A549 (cell line): ENCODE data around the gene GALP. TPM values are rescaled to one million over a fixed set of nuclear protein-coding genes. Genes with fewer than 3 reads are reported as not detected.

Experiments
- ATAC-seq, 2 experiments: fragments of 200-7000 bp in 1 of 2; fragments of >200 bp in 1 of 2; cut with Nextera tagmentation in 1 of 2; cut with Tn5 transposase in 1 of 2; 3 replicates each; pipeline versions ENCODE4 v1.8.0 to v1.9.1; 2018 to 2020; ENCODE audit warnings: mild to moderate bottlenecking in 1 of 2, moderate library complexity in 1 of 2
- CTCF ChIA-PET: fragments of 300-600 bp; sonication (Branson Sonifier 250); formaldehyde crosslinking; extraction: SDS; loops from one replicate; lab custom pipeline; 2021; ENCODE audit warnings: antibody characterized with exemption, inconsistent platforms; lab: Yijun Ruan, JAX
- POLR2A ChIA-PET: fragments of 350-600 bp; formaldehyde crosslinking; extraction: SDS; loops from one replicate; lab custom pipeline; 2021; ENCODE audit warnings: antibody characterized with exemption, inconsistent platforms; lab: Yijun Ruan, JAX
- DNase-seq, 2 experiments: peaks; one replicate each; pipeline versions ENCODE4 v3.0.0 to v3.0.0-alpha.2; 2011 to 2016; ENCODE audit warnings: low read depth in 1 of 2, low spot score in 1 of 2
- FAIRE-seq: peaks from 2 replicates; lab custom pipeline; 2011; peaks lifted over from hg19 to GRCh38; lab: Jason Lieb, UNC
- H3K27ac ChIP-seq, 2 experiments: fragments of >200 bp; sonication (Bioruptor Twin); formaldehyde crosslinking; 3 replicates each; pipeline ENCODE4 v1.5.1; 2016 to 2017
- H3K4me1 ChIP-seq: fragments of >200 bp; sonication (Bioruptor Twin); formaldehyde crosslinking; 3 replicates; pipeline ENCODE4 v1.6.1; 2016
- H3K4me2 ChIP-seq: fragments of >200 bp; sonication (Bioruptor Twin); formaldehyde crosslinking; 3 replicates; pipeline ENCODE4 v1.6.1; 2016
- H3K4me3 ChIP-seq: fragments of >200 bp; sonication (Bioruptor Twin); formaldehyde crosslinking; 3 replicates; pipeline ENCODE4 v1.5.1; 2016
- H3K9me3 ChIP-seq: fragments of >200 bp; sonication (Bioruptor Twin); formaldehyde crosslinking; 3 replicates; pipeline ENCODE4 v1.6.1; 2016
- EHF ChIP-seq: fragments of 250-450 bp; sonication (Bioruptor Pico); IDR thresholded peaks from 2 replicates; pipeline ENCODE4 v1.5.0; 2020; ENCODE audit warnings: mild to moderate bottlenecking
- EHMT2 ChIP-seq: fragments of 200-600 bp; sonication (generic); IDR thresholded peaks from 2 replicates; pipeline ENCODE4 v1.6.1; 2016; ENCODE audit warnings: antibody characterized with exemption, low read depth, mild to moderate bottlenecking, moderate library complexity
- ESRRA ChIP-seq: fragments of 150-350 bp; IDR thresholded peaks from 2 replicates; pipeline ENCODE4 v1.6.1; 2014; ENCODE audit warnings: mild to moderate bottlenecking, low read length, borderline replicate concordance
- FOSB ChIP-seq: fragments of 250-450 bp; sonication (Bioruptor Pico); IDR thresholded peaks from 2 replicates; pipeline ENCODE4 v1.5.0; 2020; ENCODE audit warnings: mild to moderate bottlenecking, moderate library complexity
- HES2 ChIP-seq: fragments of >200 bp; sonication (Bioruptor Twin); formaldehyde crosslinking; IDR thresholded peaks from 2 replicates; pipeline ENCODE4 v1.6.1; 2016
- HMGXB4 ChIP-seq: fragments of 250-450 bp; sonication (Bioruptor Pico); IDR thresholded peaks from 2 replicates; pipeline ENCODE4 v1.5.0; 2021; ENCODE audit warnings: mild to moderate bottlenecking, moderate library complexity, borderline replicate concordance
- JUNB ChIP-seq: fragments of >200 bp; sonication (Bioruptor Twin); formaldehyde crosslinking; IDR thresholded peaks from 2 replicates; pipeline ENCODE4 v1.6.1; 2016
- KDM1A ChIP-seq: fragments of 200-600 bp; sonication (generic); IDR thresholded peaks from 2 replicates; pipeline ENCODE4 v1.6.1; 2016; ENCODE audit warnings: low read depth, mild to moderate bottlenecking
- KDM5A ChIP-seq: fragments of 200-600 bp; sonication (generic); IDR thresholded peaks from 2 replicates; pipeline ENCODE4 v1.6.1; 2016; ENCODE audit warnings: antibody characterized with exemption, mild to moderate bottlenecking
- MYC ChIP-seq: IDR thresholded peaks from 2 replicates; pipeline ENCODE4 v1.6.1; 2012; ENCODE audit warnings: mild to moderate bottlenecking, inconsistent platforms, low read length, improper control_type of control experiment, borderline replicate concordance
- NPAS2 ChIP-seq: fragments of 250-450 bp; sonication (Bioruptor Pico); IDR thresholded peaks from 2 replicates; pipeline ENCODE4 v1.8.0; 2022; ENCODE audit warnings: mild to moderate bottlenecking, moderate library complexity, borderline replicate concordance
- NR3C1 ChIP-seq: fragments of >200 bp; sonication (Bioruptor Twin); formaldehyde crosslinking; IDR thresholded peaks from 3 replicates; pipeline ENCODE4 v1.6.1; 2017
- POLR2AphosphoS2 ChIP-seq: conservative IDR thresholded peaks from 2 replicates; pipeline ENCODE4 v1.6.1; 2012; ENCODE audit warnings: low read length, improper control_type of control experiment, inconsistent platforms
- RAD21 ChIP-seq, 2 experiments: fragments of >200 bp in 1 of 2; sonication (Bioruptor Twin) in 1 of 2; formaldehyde crosslinking in 1 of 2; IDR thresholded peaks in 1 of 2; conservative IDR thresholded peaks in 1 of 2; 2 replicates in 1 of 2; 3 replicates in 1 of 2; pipeline ENCODE4 v1.6.1; 2012 to 2018; ENCODE audit warnings: inconsistent platforms in 1 of 2
- RARB ChIP-seq: fragments of 250-450 bp; sonication (Bioruptor Pico); IDR thresholded peaks from 2 replicates; pipeline ENCODE4 v1.8.0; 2021; ENCODE audit warnings: mild to moderate bottlenecking, moderate library complexity
- RNF2 ChIP-seq: fragments of 200-600 bp; sonication (generic); IDR thresholded peaks from 2 replicates; pipeline ENCODE4 v1.6.1; 2016; ENCODE audit warnings: low read depth, mild to moderate bottlenecking, antibody characterized with exemption, moderate library complexity, borderline replicate concordance
- SMC3 ChIP-seq: fragments of >200 bp; sonication (Bioruptor Twin); formaldehyde crosslinking; IDR thresholded peaks from 3 replicates; pipeline ENCODE4 v1.6.1; 2018; ENCODE audit warnings: inconsistent platforms
- SREBF2 ChIP-seq: fragments of 450-650 bp; IDR thresholded peaks from 2 replicates; pipeline ENCODE4 v1.6.1; 2014; ENCODE audit warnings: mild to moderate bottlenecking, moderate library complexity
- TFCP2L1 ChIP-seq: fragments of 250-450 bp; sonication (Bioruptor Pico); IDR thresholded peaks from 2 replicates; pipeline ENCODE4 v1.5.0; 2021; ENCODE audit warnings: mild to moderate bottlenecking
- ZFP36 ChIP-seq: fragments of 450-650 bp; IDR thresholded peaks from 2 replicates; pipeline ENCODE4 v1.6.1; 2014; ENCODE audit warnings: borderline replicate concordance; ENCODE audit not compliant: partially characterized antibody
- ZSCAN20 ChIP-seq: fragments of 250-450 bp; sonication (Bioruptor Pico); IDR thresholded peaks from 2 replicates; pipeline ENCODE4 v1.8.0; 2022; ENCODE audit warnings: mild to moderate bottlenecking, moderate library complexity
- WGBS: methylation state at CpG from one replicate; pipeline ENCODE4 v1.1.6; 2017; ENCODE audit errors: missing lambda C conversion rate; 5-methylcytosine and 5-hydroxymethylcytosine counted together
- polyA plus RNA-seq, 4 experiments: library from polyadenylated mRNA; depleted of rRNA in 3 of 4; stranded (reverse); fragments of >200 nt; fragmentation: RNase III in 1 of 4; extraction: RNeasy Plus Mini Kit Qiagen cat#74134 plus additional on column Dnase treatment in 1 of 4; gene quantifications; 2 replicates in 3 of 4; 3 replicates in 1 of 4; pipeline ENCODE4 v1.2.3, GENCODE V29; 2011 to 2017
- TF ChIP-seq, protein P1 (sequence below): fragments of 150-350 bp; IDR thresholded peaks from 2 replicates; pipeline ENCODE4 v1.6.1; 2014; ENCODE audit warnings: low read depth, mild to moderate bottlenecking, low read length
- TF ChIP-seq, protein P2 (sequence below): fragments of >200 bp; sonication (Bioruptor Twin); formaldehyde crosslinking; IDR thresholded peaks from 3 replicates; pipeline ENCODE4 v1.5.1; 2016

The GALP gene
- polyA plus RNA-seq, 2 of the 4 experiments (the other 2 are of a cell fraction): not detected

- WGBS: 88% methylated on average over 2 of the region's 2 CpGs
- FAIRE-seq (no peak), ATAC-seq (no peak), DNase-seq (no peak)
- no peaks in the 10 kb centered on the region for H3K4me1 ChIP-seq
- no peaks in the 10 kb centered on the region for H3K9me3 ChIP-seq
- H3K4me2 ChIP-seq: no peak overlapping the region
- H3K4me3 ChIP-seq: no peak overlapping the region
- TF ChIP-seq RARB (CRISPR knock-in tag): no peak
- TF ChIP-seq HES2: no peak
- no peak for TF ChIP-seq ESRRA
- no peak for TF ChIP-seq HMGXB4 (CRISPR knock-in tag)
- no peak for TF ChIP-seq FOSB (CRISPR knock-in tag)
- no peak for TF ChIP-seq KDM5A
- no peak for TF ChIP-seq RNF2
- no peak for TF ChIP-seq KDM1A
- no peak overlapping the region for H3K27ac ChIP-seq
- POLR2A ChIA-PET: interaction anchor here (0.7 kb wide), 1 partner anchor 79 kb away, joined by 3 read pairs; no protein-coding TSS in a partner anchor
- CTCF ChIA-PET: interaction anchor here (0.7 to 2.2 kb wide), 4 partner anchors 10 to 192 kb away, joined by 3 to 6 read pairs (median 5); no protein-coding TSS in a partner anchor
These were observed 23.2 kb upstream of the GALP start for GRCh38 chr19:56152644-56153043.

DNA sequence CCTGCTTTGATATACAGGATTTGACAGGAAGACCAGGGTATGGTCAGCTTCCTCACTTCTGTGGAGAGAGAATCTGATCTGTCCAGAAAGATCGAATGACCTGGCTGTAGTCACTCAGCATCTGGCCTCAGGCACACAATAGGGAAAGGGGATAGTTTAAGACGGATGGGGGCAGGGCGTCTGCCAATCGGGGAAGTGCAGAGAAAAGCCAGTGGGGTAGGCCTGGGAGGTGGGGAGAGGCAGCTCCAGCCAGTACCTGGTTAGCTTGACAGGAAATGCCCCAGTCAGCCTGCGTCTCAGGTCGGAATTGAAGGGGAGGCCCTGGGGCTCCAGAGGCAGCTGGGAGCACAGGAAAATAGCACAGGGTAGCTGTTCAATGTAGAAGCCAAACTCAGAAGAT lies 22.3 kb upstream of the GALP start:
- no peaks in the 10 kb centered on the region for H3K9me3 ChIP-seq
- no peak overlapping the region for H3K27ac ChIP-seq
- ATAC-seq: no peak
- H3K4me3 ChIP-seq: no peak overlapping the region
- H3K4me1 ChIP-seq: no peaks in the 10 kb centered on the region
- DNase-seq: no peak
- ChIA-PET CTCF (interaction anchor here (0.7 to 2.3 kb wide), 5 partner anchors 9 to 180 kb away, joined by 3 to 8 read pairs (median 6); no protein-coding TSS in a partner anchor), POLR2A (no interaction called here)
- H3K4me2 ChIP-seq: no peak overlapping the region
- TF ChIP-seq, protein P1, sequence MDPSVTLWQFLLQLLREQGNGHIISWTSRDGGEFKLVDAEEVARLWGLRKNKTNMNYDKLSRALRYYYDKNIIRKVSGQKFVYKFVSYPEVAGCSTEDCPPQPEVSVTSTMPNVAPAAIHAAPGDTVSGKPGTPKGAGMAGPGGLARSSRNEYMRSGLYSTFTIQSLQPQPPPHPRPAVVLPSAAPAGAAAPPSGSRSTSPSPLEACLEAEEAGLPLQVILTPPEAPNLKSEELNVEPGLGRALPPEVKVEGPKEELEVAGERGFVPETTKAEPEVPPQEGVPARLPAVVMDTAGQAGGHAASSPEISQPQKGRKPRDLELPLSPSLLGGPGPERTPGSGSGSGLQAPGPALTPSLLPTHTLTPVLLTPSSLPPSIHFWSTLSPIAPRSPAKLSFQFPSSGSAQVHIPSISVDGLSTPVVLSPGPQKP: no peak
- TF ChIP-seq EHMT2 (no peak), MYC (no peak), ZFP36 (no peak), SMC3 (no peak), NPAS2 (CRISPR knock-in tag) (no peak), TFCP2L1 (no peak), POLR2AphosphoS2 (no peak), SREBF2 (no peak), NR3C1 (no peak), JUNB (no peak), EHF (CRISPR knock-in tag) (no peak), ZSCAN20 (CRISPR knock-in tag) (no peak)
- no peak for FAIRE-seq
- 85% methylated on average over 6 of the region's 6 CpGs for WGBS

GRCh38 chr19:56155124-56155687 lies 20.6 kb upstream of the GALP start:
- H3K9me3 ChIP-seq: no peaks in the 10 kb centered on the region
- DNase-seq (peak; percentile 31 to 36), FAIRE-seq (no peak), ATAC-seq (peak; percentile 58 to 81; a peak in 5 of 6 replicates)
- ChIA-PET POLR2A (no interaction called here), CTCF (interaction anchor here (0.5 to 2.3 kb wide), 19 partner anchors 9 to 802 kb away, joined by 3 to 8 read pairs (median 4); partner anchors contain the start of gene GALP)
- H3K4me1 ChIP-seq: no peaks in the 10 kb centered on the region
- 77% methylated on average over 17 of the region's 17 CpGs for WGBS
- H3K4me2 ChIP-seq: no peak overlapping the region
- TF ChIP-seq RAD21 (conservative IDR thresholded peaks at IDR 0.05 in 1 of 2, IDR thresholded peaks at IDR 0.05 in 1 of 2) (peak in 1 of 2 experiments; percentile 45; a peak in 2 of 5 replicates), FOSB (CRISPR knock-in tag) (no peak)
- TF ChIP-seq, protein P2, sequence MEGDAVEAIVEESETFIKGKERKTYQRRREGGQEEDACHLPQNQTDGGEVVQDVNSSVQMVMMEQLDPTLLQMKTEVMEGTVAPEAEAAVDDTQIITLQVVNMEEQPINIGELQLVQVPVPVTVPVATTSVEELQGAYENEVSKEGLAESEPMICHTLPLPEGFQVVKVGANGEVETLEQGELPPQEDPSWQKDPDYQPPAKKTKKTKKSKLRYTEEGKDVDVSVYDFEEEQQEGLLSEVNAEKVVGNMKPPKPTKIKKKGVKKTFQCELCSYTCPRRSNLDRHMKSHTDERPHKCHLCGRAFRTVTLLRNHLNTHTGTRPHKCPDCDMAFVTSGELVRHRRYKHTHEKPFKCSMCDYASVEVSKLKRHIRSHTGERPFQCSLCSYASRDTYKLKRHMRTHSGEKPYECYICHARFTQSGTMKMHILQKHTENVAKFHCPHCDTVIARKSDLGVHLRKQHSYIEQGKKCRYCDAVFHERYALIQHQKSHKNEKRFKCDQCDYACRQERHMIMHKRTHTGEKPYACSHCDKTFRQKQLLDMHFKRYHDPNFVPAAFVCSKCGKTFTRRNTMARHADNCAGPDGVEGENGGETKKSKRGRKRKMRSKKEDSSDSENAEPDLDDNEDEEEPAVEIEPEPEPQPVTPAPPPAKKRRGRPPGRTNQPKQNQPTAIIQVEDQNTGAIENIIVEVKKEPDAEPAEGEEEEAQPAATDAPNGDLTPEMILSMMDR: peak; percentile 23; the same call in 2 of the 3 replicates
- no peak overlapping the region for H3K4me3 ChIP-seq
- no peak overlapping the region for H3K27ac ChIP-seq
